GM19395 (cell line): Measurements from ENCODE around the gene TPSB2.
"Not testable (repeated sequence)": the region's sequence is repeated elsewhere in the genome, so short reads cannot be mapped to it uniquely, and the experiment has no call there.

Source experiments
- ATAC-seq: cut with Tn5 transposase; IDR thresholded peaks from one replicate; pipeline ENCODE4 v1.9.1; 2021; ENCODE audit warnings: mild to moderate bottlenecking, moderate library complexity; ENCODE audit not compliant: unreplicated experiment

TPSB2 gene

GRCh38 chr16:1230084-1230470 is at the start of gene TPSB2:
Gene TPSB2, minus strand, starts transcription at chr16:1230184. Its CDS starts 233 bp downstream, at chr16:1229951.
- ATAC-seq: not testable (repeated sequence)

- ATAC-seq: no peak
These were observed 49.3 kb upstream of the TPSB2 start for GRCh38 chr16:1279081-1279944.

- ATAC-seq: no peak
These were observed 48.5 kb upstream of the TPSB2 start for GRCh38 chr16:1278477-1278876.

- no peak for ATAC-seq
These were observed 47.8 kb upstream of the TPSB2 start for GRCh38 chr16:1277617-1278282.

GRCh38 chr16:1277151-1277598 is 47.2 kb upstream of the TPSB2 start:
- ATAC-seq: no peak

- no peak for ATAC-seq
These were observed 46.5 kb upstream of the TPSB2 start for GRCh38 chr16:1276580-1276878.

GRCh38 chr16:1275791-1276579 is 46.0 kb upstream of the TPSB2 start:
- ATAC-seq: no peak

- ATAC-seq: no peak
These were observed 44.8 kb upstream of the TPSB2 start for GRCh38 chr16:1274767-1275166.

- no peak for ATAC-seq
These were observed 43.8 kb upstream of the TPSB2 start for GRCh38 chr16:1273816-1274215.

GRCh38 chr16:1272453-1273198 is 42.6 kb upstream of the TPSB2 start:
- ATAC-seq: no peak

GRCh38 chr16:1271724-1272413 is 41.9 kb upstream of the TPSB2 start:
- not testable (repeated sequence) for ATAC-seq

GRCh38 chr16:1271380-1271723 is 41.4 kb upstream of the TPSB2 start:
- no peak for ATAC-seq

- not testable (repeated sequence) for ATAC-seq
These were observed 39.4 kb upstream of the TPSB2 start for GRCh38 chr16:1269418-1269817.

- ATAC-seq: no peak
These were observed 35.8 kb upstream of the TPSB2 start for GRCh38 chr16:1265826-1266225.

GRCh38 chr16:1265090-1265630 is 35.2 kb upstream of the TPSB2 start:
- no peak for ATAC-seq

GRCh38 chr16:1264345-1265089 is 34.5 kb upstream of the TPSB2 start:
- ATAC-seq: no peak

GRCh38 chr16:1263591-1264344 is 33.8 kb upstream of the TPSB2 start:
- ATAC-seq: no peak

GRCh38 chr16:1262846-1263221 is 32.9 kb upstream of the TPSB2 start:
- ATAC-seq: no peak
